GM12878 (cell line): ENCODE data around the gene CDCP2. TPM values are rescaled to one million over a fixed set of nuclear protein-coding genes. Genes with fewer than 3 reads are reported as not detected.

Experiments used
- ATAC-seq: fragments of 200-7000 bp; cut with Tn5 transposase; 3 replicates; pipeline ENCODE4 v1.9.1; 2020; ENCODE audit warnings: mild to moderate bottlenecking, moderate library complexity
- BruUV-seq: library from RNA; stranded (reverse); fragments of 400-500 nt; replicated peaks from 2 replicates; lab custom pipeline; 2021; lab: Mats Ljungman, UMichigan
- CTCF ChIA-PET: fragments of 300-600 bp; sonication (Branson Sonifier 250); formaldehyde crosslinking; extraction: SDS; loops from one replicate; lab custom pipeline; 2021; ENCODE audit warnings: inconsistent platforms; lab: Yijun Ruan, JAX
- POLR2A ChIA-PET: fragments of 350-600 bp; formaldehyde crosslinking; extraction: SDS; loops from one replicate; lab custom pipeline; 2021; ENCODE audit warnings: inconsistent platforms; lab: Charles Lee
- RAD21 ChIA-PET: fragments of 300-600 bp; sonication (Branson Sonifier 250); formaldehyde crosslinking; loops from one replicate; lab custom pipeline; 2023; ENCODE audit warnings: antibody characterized with exemption; ENCODE audit not compliant: unreplicated experiment; lab: Charles Lee
- SMC1A ChIA-PET: fragments of 300-600 bp; sonication (Branson Sonifier 250); formaldehyde crosslinking; loops from one replicate; lab custom pipeline; 2023; ENCODE audit not compliant: unreplicated experiment, uncharacterized antibody; lab: Charles Lee
- DNase-seq: peaks from one replicate; pipeline ENCODE4 v3.0.0-alpha.2; 2011; ENCODE audit warnings: low read depth, low spot score
- FAIRE-seq: peaks from 3 replicates; lab custom pipeline; 2011; peaks lifted over from hg19 to GRCh38; lab: Jason Lieb, UNC
- H2AFZ ChIP-seq: 2 replicates; pipeline ENCODE4 v1.6.0; 2011; ENCODE audit warnings: low read depth, low read length, control low read depth; ENCODE audit not compliant: control insufficient read depth
- H3K27ac ChIP-seq: 2 replicates; pipeline ENCODE4 v1.5.1; 2011; ENCODE audit warnings: control low read depth; ENCODE audit not compliant: control insufficient read depth, insufficient read depth
- H3K27me3 ChIP-seq, 2 experiments: replicated peaks in 1 of 2; 2 replicates each; pipeline versions ENCODE4 v1.6.0 to v1.6.1; 2011; ENCODE audit warnings: low read length in 1 of 2; ENCODE audit not compliant: control insufficient read depth in 2 of 2, insufficient read depth in 2 of 2
- H3K36me3 ChIP-seq, 2 experiments: 2 replicates each; pipeline ENCODE4 v1.5.1; 2011; ENCODE audit warnings: low read length in 1 of 2; ENCODE audit not compliant: control insufficient read depth in 2 of 2, insufficient read depth in 2 of 2
- H3K4me1 ChIP-seq: 2 replicates; pipeline ENCODE4 v1.6.1; 2011; ENCODE audit warnings: mild to moderate bottlenecking, low read length, moderate library complexity, mixed read lengths; ENCODE audit not compliant: control insufficient read depth, insufficient read depth
- H3K4me2 ChIP-seq: 2 replicates; pipeline ENCODE4 v1.6.0; 2011; ENCODE audit warnings: control low read depth; ENCODE audit not compliant: control insufficient read depth, insufficient read depth
- H3K4me3 ChIP-seq: fragments of 200-600 bp; sonication (generic); 2 replicates; pipeline ENCODE4 v1.5.1; 2016
- H3K79me2 ChIP-seq: 2 replicates; pipeline ENCODE4 v1.6.0; 2011; ENCODE audit warnings: low read length; ENCODE audit not compliant: control insufficient read depth, insufficient read depth
- H3K9ac ChIP-seq: 2 replicates; pipeline ENCODE4 v1.8.0; 2011; ENCODE audit warnings: low read length, control low read depth, mixed read lengths; ENCODE audit not compliant: control insufficient read depth, insufficient read depth
- H3K9me3 ChIP-seq: replicated peaks from 3 replicates; pipeline ENCODE4 v1.5.1; 2011; ENCODE audit warnings: mild to moderate bottlenecking, low read length; ENCODE audit not compliant: control insufficient read depth, insufficient read depth
- H4K20me1 ChIP-seq: 2 replicates; pipeline ENCODE4 v1.6.0; 2011; ENCODE audit not compliant: control insufficient read depth, insufficient read depth
- BACH1 ChIP-seq: fragments of 450-650 bp; IDR thresholded peaks from 2 replicates; pipeline ENCODE4 v1.6.1; 2017; ENCODE audit warnings: mild to moderate bottlenecking, borderline replicate concordance
- CEBPB ChIP-seq, 2 experiments: fragments of 150-350 bp in 1 of 2; IDR thresholded peaks; 2 replicates each; pipeline ENCODE4 v1.6.1; 2012 to 2014; ENCODE audit warnings: low read depth in 2 of 2, low read length in 2 of 2, borderline replicate concordance in 1 of 2, inconsistent platforms in 1 of 2
- CREM ChIP-seq: IDR thresholded peaks from 2 replicates; pipeline ENCODE4 v1.6.1; 2014; ENCODE audit warnings: antibody characterized with exemption, low read depth
- EGR1 ChIP-seq, 2 experiments: IDR thresholded peaks; 1 replicate in 1 of 2; 2 replicates in 1 of 2; pipeline ENCODE4 v1.6.1; 2011 to 2012; ENCODE audit warnings: low read depth in 2 of 2, low read length in 2 of 2, borderline replicate concordance in 1 of 2, mild to moderate bottlenecking in 1 of 2, moderate library complexity in 1 of 2
- HSF1 ChIP-seq: fragments of 150-350 bp; IDR thresholded peaks from 2 replicates; pipeline ENCODE4 v1.6.1; 2014; ENCODE audit warnings: mild to moderate bottlenecking, low read depth, low read length
- IKZF2 ChIP-seq, 2 experiments: fragments of 450-650 bp; IDR thresholded peaks; 2 replicates each; pipeline ENCODE4 v1.6.1; 2017; ENCODE audit warnings: mild to moderate bottlenecking in 2 of 2, moderate library complexity in 2 of 2
- KAT2A ChIP-seq: conservative IDR thresholded peaks from 2 replicates; pipeline ENCODE4 v1.6.1; 2011; ENCODE audit warnings: low read depth, low read length; ENCODE audit not compliant: control insufficient read depth
- KDM1A ChIP-seq: fragments of 200-600 bp; sonication (generic); IDR thresholded peaks from 2 replicates; pipeline ENCODE4 v1.6.1; 2016; ENCODE audit warnings: borderline replicate concordance
- MYC ChIP-seq: IDR thresholded peaks from 2 replicates; pipeline ENCODE4 v1.6.1; 2011; ENCODE audit warnings: mild to moderate bottlenecking, low read length, moderate library complexity, inconsistent platforms; ENCODE audit not compliant: insufficient read depth, insufficient replicate concordance, insufficient read length, severe bottlenecking
- PAX8 ChIP-seq: fragments of 450-650 bp; IDR thresholded peaks from 2 replicates; pipeline ENCODE4 v1.6.1; 2017; ENCODE audit warnings: mild to moderate bottlenecking, moderate library complexity
- POLR2AphosphoS5 ChIP-seq: IDR thresholded peaks from 2 replicates; pipeline ENCODE4 v1.6.1; 2011; ENCODE audit warnings: mild to moderate bottlenecking, low read length, inconsistent platforms
- RAD21 ChIP-seq: IDR thresholded peaks from 2 replicates; pipeline ENCODE4 v1.6.1; 2011; ENCODE audit warnings: mild to moderate bottlenecking, low read depth, low read length, moderate library complexity; ENCODE audit not compliant: insufficient read depth
- TAF1 ChIP-seq: IDR thresholded peaks from 2 replicates; pipeline ENCODE4 v1.6.1; 2011; ENCODE audit warnings: mild to moderate bottlenecking, low read depth, low read length, borderline replicate concordance
- WRNIP1 ChIP-seq: IDR thresholded peaks from 2 replicates; pipeline ENCODE4 v1.6.1; 2011; ENCODE audit warnings: low read depth, low read length, improper control_type of control experiment, borderline replicate concordance
- WGBS: methylation state at CpG from one replicate; pipeline ENCODE4 v1.1.6; 2016; ENCODE audit warnings: low lambda C conversion rate; ENCODE audit not compliant: insufficient replicate concordance, insufficient coverage; ENCODE audit errors: missing lambda C conversion rate; 5-methylcytosine and 5-hydroxymethylcytosine counted together
- in situ Hi-C: fragments of 300-500 bp; cut with MboI; formaldehyde crosslinking; loops from 9 replicates; pipeline ENCODE4 v1.14.3; 2018; ENCODE audit warnings: mixed read lengths
- intact Hi-C: fragments of 100-400 bp; cut with micrococcal nuclease; formaldehyde crosslinking; loops from one replicate; pipeline ENCODE4 v1.14.2; 2022; ENCODE audit not compliant: unreplicated experiment
- polyA plus RNA-seq, 11 experiments: library from polyadenylated mRNA; depleted of rRNA in 4 of 11; unstranded in 6 of 11; stranded (reverse) in 5 of 11; fragments of >200 nt; fragmentation: Nextera tagmentation in 4 of 11; fragmentation: Illumina TruSeq in 1 of 11; extraction: Ambion mirVana in 4 of 11; extraction: Trizol in 1 of 11; gene quantifications; 1 replicate in 1 of 11; 2 replicates in 10 of 11; pipeline versions ENCODE4 v1.2.1 to v1.2.3, GENCODE V29; 2011 to 2016; ENCODE audit warnings: inconsistent platforms in 2 of 11, missing spikeins in 2 of 11, low read depth in 1 of 11
- total RNA-seq, 4 experiments: library from RNA; depleted of rRNA in 3 of 4; stranded (reverse); fragments of >200 nt in 3 of 4; fragmentation: Illumina TruSeq in 1 of 4; extraction: Trizol in 1 of 4; gene quantifications; 2 replicates each; pipeline versions ENCODE4 v1.2.1 to v1.2.3, GENCODE V29; 2013 to 2021
- TF ChIP-seq, protein P1 (sequence below): IDR thresholded peaks from 2 replicates; pipeline ENCODE4 v1.6.1; 2011; ENCODE audit warnings: low read depth, mild to moderate bottlenecking, low read length, moderate library complexity, borderline replicate concordance; ENCODE audit errors: extremely low read depth
- TF ChIP-seq, protein P2 (sequence below): fragments of 450-650 bp; IDR thresholded peaks from 2 replicates; pipeline ENCODE4 v1.6.1; 2016; ENCODE audit warnings: mild to moderate bottlenecking, moderate library complexity, borderline replicate concordance

CDCP2 gene
- total and polyA plus RNA-seq, 10 of the 15 experiments (the other 5 are each of a cell fraction or from before 2014, with no cell fraction given): 0.06 TPM; not detected in 9

GRCh38 chr1:54112705-54113368, 40.0 kb downstream of the CDCP2 start:
- POLR2A ChIA-PET: no interaction called here
- no TSS peak for BruUV-seq
- WGBS: 69% methylated on average over 5 of the region's 5 CpGs
- TF ChIP-seq KAT2A (no peak), IKZF2 (IDR thresholded peaks at IDR 0.05) (no peak), RAD21 (no peak), PAX8 (no peak), WRNIP1 (no peak), EGR1 (IDR thresholded peaks at IDR 0.05; ENCODE audit: borderline replicate concordance in 1 of 2, low read depth in 2 of 2, low read length in 2 of 2) (no peak), POLR2AphosphoS5 (no peak), TAF1 (no peak), CREM (no peak), CEBPB (IDR thresholded peaks at IDR 0.05; ENCODE audit: borderline replicate concordance in 1 of 2, low read depth in 2 of 2, low read length in 2 of 2) (no peak), HSF1 (no peak), MYC (no peak), BACH1 (no peak), KDM1A (no peak)
- TF ChIP-seq, protein P1, sequence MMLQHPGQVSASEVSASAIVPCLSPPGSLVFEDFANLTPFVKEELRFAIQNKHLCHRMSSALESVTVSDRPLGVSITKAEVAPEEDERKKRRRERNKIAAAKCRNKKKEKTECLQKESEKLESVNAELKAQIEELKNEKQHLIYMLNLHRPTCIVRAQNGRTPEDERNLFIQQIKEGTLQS: no peak
- TF ChIP-seq, protein P2, sequence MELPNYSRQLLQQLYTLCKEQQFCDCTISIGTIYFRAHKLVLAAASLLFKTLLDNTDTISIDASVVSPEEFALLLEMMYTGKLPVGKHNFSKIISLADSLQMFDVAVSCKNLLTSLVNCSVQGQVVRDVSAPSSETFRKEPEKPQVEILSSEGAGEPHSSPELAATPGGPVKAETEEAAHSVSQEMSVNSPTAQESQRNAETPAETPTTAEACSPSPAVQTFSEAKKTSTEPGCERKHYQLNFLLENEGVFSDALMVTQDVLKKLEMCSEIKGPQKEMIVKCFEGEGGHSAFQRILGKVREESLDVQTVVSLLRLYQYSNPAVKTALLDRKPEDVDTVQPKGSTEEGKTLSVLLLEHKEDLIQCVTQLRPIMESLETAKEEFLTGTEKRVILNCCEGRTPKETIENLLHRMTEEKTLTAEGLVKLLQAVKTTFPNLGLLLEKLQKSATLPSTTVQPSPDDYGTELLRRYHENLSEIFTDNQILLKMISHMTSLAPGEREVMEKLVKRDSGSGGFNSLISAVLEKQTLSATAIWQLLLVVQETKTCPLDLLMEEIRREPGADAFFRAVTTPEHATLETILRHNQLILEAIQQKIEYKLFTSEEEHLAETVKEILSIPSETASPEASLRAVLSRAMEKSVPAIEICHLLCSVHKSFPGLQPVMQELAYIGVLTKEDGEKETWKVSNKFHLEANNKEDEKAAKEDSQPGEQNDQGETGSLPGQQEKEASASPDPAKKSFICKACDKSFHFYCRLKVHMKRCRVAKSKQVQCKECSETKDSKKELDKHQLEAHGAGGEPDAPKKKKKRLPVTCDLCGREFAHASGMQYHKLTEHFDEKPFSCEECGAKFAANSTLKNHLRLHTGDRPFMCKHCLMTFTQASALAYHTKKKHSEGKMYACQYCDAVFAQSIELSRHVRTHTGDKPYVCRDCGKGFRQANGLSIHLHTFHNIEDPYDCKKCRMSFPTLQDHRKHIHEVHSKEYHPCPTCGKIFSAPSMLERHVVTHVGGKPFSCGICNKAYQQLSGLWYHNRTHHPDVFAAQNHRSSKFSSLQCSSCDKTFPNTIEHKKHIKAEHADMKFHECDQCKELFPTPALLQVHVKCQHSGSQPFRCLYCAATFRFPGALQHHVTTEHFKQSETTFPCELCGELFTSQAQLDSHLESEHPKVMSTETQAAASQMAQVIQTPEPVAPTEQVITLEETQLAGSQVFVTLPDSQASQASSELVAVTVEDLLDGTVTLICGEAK: no peak

More at GRCh38 chr1:54112705-54113368, 40.0 kb downstream of the CDCP2 start:
- no peak for ATAC-seq
- H3K9ac ChIP-seq: no peak overlapping the region
- intact Hi-C loops: no loop called here
- no peaks in the 10 kb centered on the region; the same call in 1 of the 2 replicates for H4K20me1 ChIP-seq
- no peak overlapping the region for H3K4me2 ChIP-seq
- no peaks in the 10 kb centered on the region for H3K9me3 ChIP-seq
- ChIA-PET CTCF (interaction anchor here (0.8 to 1.0 kb wide), 3 partner anchors 13 to 697 kb away, joined by 3 read pairs; no protein-coding TSS in a partner anchor), SMC1A (interaction anchor here (0.6 to 1.1 kb wide), 2 partner anchors 10 to 634 kb away, joined by 3 read pairs; no protein-coding TSS in a partner anchor), RAD21 (no interaction called here)
- no peaks in the 10 kb centered on the region for H3K27me3 ChIP-seq
- H3K79me2 ChIP-seq: no peaks in the 10 kb centered on the region
- no peak overlapping the region for H3K4me3 ChIP-seq
- no peak for DNase-seq
- FAIRE-seq: no peak
- in situ Hi-C loops: no loop called here
- no peaks in the 10 kb centered on the region for H3K36me3 ChIP-seq
- H3K27ac ChIP-seq: no peak overlapping the region
- H2AFZ ChIP-seq: no peak overlapping the region
- H3K4me1 ChIP-seq: no peaks in the 10 kb centered on the region
